HepG2 (cell line): Measurements from ENCODE around the gene CPT1A. TPM values are rescaled to one million over a fixed set of nuclear protein-coding genes. Genes with fewer than 3 reads are reported as not detected.
A peak's percentile ranks its signal among the peaks of the same experiment; 100 is the strongest.

Experiments used
- ARNT2 ChIP-seq: sonication (generic); formaldehyde crosslinking; IDR thresholded peaks from 2 replicates; pipeline ENCODE4 v1.8.0; 2022; ENCODE audit warnings: mild to moderate bottlenecking, low read depth, missing genetic modification reagents, moderate library complexity
- ARNTL ChIP-seq: sonication (generic); formaldehyde crosslinking; IDR thresholded peaks from 2 replicates; pipeline ENCODE4 v1.4.0; 2020; ENCODE audit warnings: mild to moderate bottlenecking, missing genetic modification reagents
- CBX5 ChIP-seq: sonication (generic); formaldehyde crosslinking; IDR thresholded peaks from 2 replicates; pipeline ENCODE4 v1.4.0; 2020; ENCODE audit warnings: missing genetic modification reagents, borderline replicate concordance
- CREM ChIP-seq, 2 experiments: sonication (generic) in 1 of 2; formaldehyde crosslinking in 1 of 2; IDR thresholded peaks; 2 replicates each; pipeline versions ENCODE4 v1.4.0 to v1.6.1; 2016 to 2020; ENCODE audit warnings: antibody characterized with exemption in 1 of 2, mild to moderate bottlenecking in 1 of 2, missing genetic modification reagents in 1 of 2
- ERF ChIP-seq: IDR thresholded peaks from 2 replicates; pipeline ENCODE4 v1.6.1; 2018; ENCODE audit warnings: missing biosample characterization, missing genetic modification reagents
- HDAC2 ChIP-seq: sonication (generic); formaldehyde crosslinking; IDR thresholded peaks from 2 replicates; pipeline ENCODE4 v1.4.0; 2020; ENCODE audit warnings: missing genetic modification reagents
- IRF2 ChIP-seq: IDR thresholded peaks from 2 replicates; pipeline ENCODE4 v1.6.1; 2018; ENCODE audit warnings: missing genetic modification reagents, missing compliant biosample characterization
- RBAK ChIP-seq: sonication (generic); formaldehyde crosslinking; IDR thresholded peaks from 2 replicates; pipeline ENCODE4 v1.5.1; 2020; ENCODE audit warnings: mild to moderate bottlenecking, missing genetic modification reagents
- SOX13 ChIP-seq, 3 experiments: fragments of 450-650 bp in 1 of 3; sonication (generic) in 1 of 3; formaldehyde crosslinking in 1 of 3; IDR thresholded peaks in 2 of 3; conservative IDR thresholded peaks in 1 of 3; 2 replicates each; pipeline versions ENCODE4 v1.5.0 to v1.6.1; 2016 to 2020; ENCODE audit warnings: antibody characterized with exemption in 1 of 3, mild to moderate bottlenecking in 1 of 3, missing compliant biosample characterization in 1 of 3, missing genetic modification reagents in 1 of 3, moderate library complexity in 1 of 3
- SP4 ChIP-seq: sonication (generic); formaldehyde crosslinking; IDR thresholded peaks from 2 replicates; pipeline ENCODE4 v1.8.1; 2023; ENCODE audit warnings: mild to moderate bottlenecking, missing genetic modification reagents
- TBL1XR1 ChIP-seq: fragments of 150-350 bp; IDR thresholded peaks from 2 replicates; pipeline ENCODE4 v1.6.1; 2014; ENCODE audit warnings: borderline replicate concordance, low read length; ENCODE audit not compliant: partially characterized antibody
- ZIK1 ChIP-seq: sonication (generic); formaldehyde crosslinking; IDR thresholded peaks from 2 replicates; pipeline ENCODE4 v1.5.0; 2020; ENCODE audit warnings: mild to moderate bottlenecking, low read depth, missing genetic modification reagents, borderline replicate concordance
- ZNF282 ChIP-seq: fragments of 450-650 bp; IDR thresholded peaks from 2 replicates; pipeline ENCODE4 v1.6.1; 2018; ENCODE audit not compliant: partially characterized antibody
- ZNF34 ChIP-seq: sonication (generic); formaldehyde crosslinking; IDR thresholded peaks from 2 replicates; pipeline ENCODE4 v1.4.0; 2020; ENCODE audit warnings: mild to moderate bottlenecking, missing genetic modification reagents, borderline replicate concordance
- ZNF501 ChIP-seq: sonication (generic); formaldehyde crosslinking; IDR thresholded peaks from 2 replicates; pipeline ENCODE4 v1.5.1; 2020; ENCODE audit warnings: mild to moderate bottlenecking, moderate library complexity, missing genetic modification reagents
- ZSCAN29 ChIP-seq: sonication (generic); formaldehyde crosslinking; conservative IDR thresholded peaks from 2 replicates; pipeline ENCODE4 v1.4.0; 2020; ENCODE audit warnings: mild to moderate bottlenecking, missing genetic modification reagents
- polyA plus RNA-seq, 8 experiments: library from polyadenylated mRNA; depleted of rRNA in 3 of 8; stranded (reverse) in 7 of 8; unstranded in 1 of 8; fragments of >200 nt; fragmentation: Illumina TruSeq in 4 of 8; extraction: Trizol in 4 of 8; gene quantifications; 2 replicates each; pipeline versions ENCODE4 v1.2.1 to v1.2.3, GENCODE V29; 2011 to 2016; ENCODE audit warnings: low read depth in 4 of 8, missing spikeins in 1 of 8, mixed read lengths in 1 of 8; ENCODE audit not compliant: insufficient read depth in 1 of 8
- total RNA-seq, 5 experiments: library from RNA; depleted of rRNA; stranded (reverse); fragments of >200 nt; fragmentation: Illumina TruSeq; extraction: Trizol; gene quantifications; 2 replicates each; pipeline ENCODE4 v1.2.3, GENCODE V29; 2016; ENCODE audit warnings: low read depth in 1 of 5
- TF ChIP-seq, protein P1 (sequence below): sonication (generic); formaldehyde crosslinking; IDR thresholded peaks from 2 replicates; pipeline ENCODE4 v1.5.0; 2020; ENCODE audit warnings: mild to moderate bottlenecking, missing genetic modification reagents
- TF ChIP-seq, protein P2 (sequence below): IDR thresholded peaks from 2 replicates; pipeline ENCODE4 v1.6.1; 2012; ENCODE audit warnings: inconsistent platforms
- TF ChIP-seq, protein P3 (sequence below): sonication (generic); formaldehyde crosslinking; IDR thresholded peaks from 2 replicates; pipeline ENCODE4 v1.9.0; 2022; ENCODE audit warnings: missing genetic modification reagents, mild to moderate bottlenecking, borderline replicate concordance
- TF ChIP-seq, protein P4 (sequence below): sonication (generic); formaldehyde crosslinking; IDR thresholded peaks from 2 replicates; pipeline ENCODE4 v1.4.0; 2020; ENCODE audit warnings: missing genetic modification reagents
- TF ChIP-seq, protein P5 (sequence below): fragments of 450-650 bp; IDR thresholded peaks from 2 replicates; pipeline ENCODE4 v1.6.1; 2017

CPT1A gene
- total and polyA plus RNA-seq, 2 of the 13 experiments (the other 11 are each of a cell fraction or from before 2014, with no cell fraction given): 7.0 to 7.1 TPM

DNA sequence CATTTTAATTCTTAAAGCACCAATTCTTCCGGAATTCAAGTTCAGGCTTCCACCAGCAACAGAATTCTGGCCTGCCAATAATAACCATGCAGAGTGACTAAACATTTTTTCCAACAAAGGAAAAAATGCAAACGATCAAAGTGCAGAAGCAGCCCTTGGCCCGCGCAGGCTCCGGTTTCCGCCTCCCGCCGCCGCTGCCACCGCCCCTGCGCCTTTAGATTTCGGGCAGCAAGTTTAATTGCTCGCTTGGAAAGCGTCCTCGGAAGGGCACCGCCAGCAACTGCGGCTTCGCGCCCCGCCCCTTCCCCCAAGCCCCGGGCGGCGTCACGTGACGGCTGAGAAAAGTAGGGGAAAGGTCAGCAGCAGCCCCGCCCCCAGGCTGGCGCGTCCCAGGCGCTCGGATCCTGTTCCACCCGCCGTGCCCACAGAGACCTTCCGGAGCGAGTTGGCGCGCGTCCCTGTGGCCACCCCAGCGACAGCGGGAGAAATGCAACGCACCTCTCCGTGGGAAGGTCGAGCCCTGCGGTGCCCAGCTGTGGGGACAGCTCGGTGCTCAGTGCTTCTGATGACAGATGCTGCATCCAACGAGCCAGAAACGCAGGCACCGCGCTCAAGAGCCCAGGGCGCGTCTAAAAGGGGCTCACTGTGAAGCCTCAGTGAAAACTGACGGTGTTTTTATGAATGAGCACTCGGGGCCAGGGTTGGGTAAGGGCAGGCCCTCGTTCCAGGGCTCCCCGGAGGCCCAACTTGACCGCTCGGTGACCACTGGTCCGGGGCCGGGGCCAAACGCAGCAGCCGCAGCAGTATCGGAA is 2.5 kb downstream of the CPT1A start (continued):
- TF ChIP-seq, protein P1, sequence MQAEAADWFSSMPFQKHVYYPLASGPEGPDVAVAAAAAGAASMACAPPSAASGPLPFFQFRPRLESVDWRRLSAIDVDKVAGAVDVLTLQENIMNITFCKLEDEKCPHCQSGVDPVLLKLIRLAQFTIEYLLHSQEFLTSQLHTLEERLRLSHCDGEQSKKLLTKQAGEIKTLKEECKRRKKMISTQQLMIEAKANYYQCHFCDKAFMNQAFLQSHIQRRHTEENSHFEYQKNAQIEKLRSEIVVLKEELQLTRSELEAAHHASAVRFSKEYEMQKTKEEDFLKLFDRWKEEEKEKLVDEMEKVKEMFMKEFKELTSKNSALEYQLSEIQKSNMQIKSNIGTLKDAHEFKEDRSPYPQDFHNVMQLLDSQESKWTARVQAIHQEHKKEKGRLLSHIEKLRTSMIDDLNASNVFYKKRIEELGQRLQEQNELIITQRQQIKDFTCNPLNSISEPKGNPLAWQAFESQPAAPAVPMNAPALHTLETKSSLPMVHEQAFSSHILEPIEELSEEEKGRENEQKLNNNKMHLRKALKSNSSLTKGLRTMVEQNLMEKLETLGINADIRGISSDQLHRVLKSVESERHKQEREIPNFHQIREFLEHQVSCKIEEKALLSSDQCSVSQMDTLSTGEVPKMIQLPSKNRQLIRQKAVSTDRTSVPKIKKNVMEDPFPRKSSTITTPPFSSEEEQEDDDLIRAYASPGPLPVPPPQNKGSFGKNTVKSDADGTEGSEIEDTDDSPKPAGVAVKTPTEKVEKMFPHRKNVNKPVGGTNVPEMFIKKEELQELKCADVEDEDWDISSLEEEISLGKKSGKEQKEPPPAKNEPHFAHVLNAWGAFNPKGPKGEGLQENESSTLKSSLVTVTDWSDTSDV (CRISPR knock-in tag): 0 out of 2 replicates have a peak, but pooled peaks have one; percentile 63
- TF ChIP-seq, protein P2, sequence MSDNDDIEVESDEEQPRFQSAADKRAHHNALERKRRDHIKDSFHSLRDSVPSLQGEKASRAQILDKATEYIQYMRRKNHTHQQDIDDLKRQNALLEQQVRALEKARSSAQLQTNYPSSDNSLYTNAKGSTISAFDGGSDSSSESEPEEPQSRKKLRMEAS: peak; percentile 64
- TF ChIP-seq IRF2 (CRISPR knock-in tag): peak; percentile 42; the same call in 1 of the 2 replicates
- TF ChIP-seq ZIK1 (CRISPR knock-in tag): 0 out of 2 replicates have a peak, but pooled peaks have one; percentile 41
- TF ChIP-seq, protein P3, sequence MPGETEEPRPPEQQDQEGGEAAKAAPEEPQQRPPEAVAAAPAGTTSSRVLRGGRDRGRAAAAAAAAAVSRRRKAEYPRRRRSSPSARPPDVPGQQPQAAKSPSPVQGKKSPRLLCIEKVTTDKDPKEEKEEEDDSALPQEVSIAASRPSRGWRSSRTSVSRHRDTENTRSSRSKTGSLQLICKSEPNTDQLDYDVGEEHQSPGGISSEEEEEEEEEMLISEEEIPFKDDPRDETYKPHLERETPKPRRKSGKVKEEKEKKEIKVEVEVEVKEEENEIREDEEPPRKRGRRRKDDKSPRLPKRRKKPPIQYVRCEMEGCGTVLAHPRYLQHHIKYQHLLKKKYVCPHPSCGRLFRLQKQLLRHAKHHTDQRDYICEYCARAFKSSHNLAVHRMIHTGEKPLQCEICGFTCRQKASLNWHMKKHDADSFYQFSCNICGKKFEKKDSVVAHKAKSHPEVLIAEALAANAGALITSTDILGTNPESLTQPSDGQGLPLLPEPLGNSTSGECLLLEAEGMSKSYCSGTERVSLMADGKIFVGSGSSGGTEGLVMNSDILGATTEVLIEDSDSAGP (CRISPR knock-in tag): peak; percentile 72; the same call in 1 of the 2 replicates
- TF ChIP-seq ZNF501 (CRISPR knock-in tag): peak; percentile 61; the same call in 1 of the 2 replicates
- peak; percentile 54; the same call in 1 of the 2 replicates for TF ChIP-seq SP4 (CRISPR knock-in tag)
- peak; percentile 55; the same call in 1 of the 2 replicates for TF ChIP-seq HDAC2 (CRISPR knock-in tag)
- 0 out of 2 replicates have a peak, but pooled peaks have one; percentile 40 for TF ChIP-seq ZNF34 (CRISPR knock-in tag)
- no peak for TF ChIP-seq ARNTL (CRISPR knock-in tag)
- peak; percentile 24; the same call in 1 of the 2 replicates for TF ChIP-seq ERF
- TF ChIP-seq TBL1XR1: peak; percentile 88
- TF ChIP-seq ZSCAN29 (CRISPR knock-in tag): 0 out of 2 replicates have a peak, but pooled peaks have one; percentile 36
- no peak; the same call in 1 of the 2 replicates for TF ChIP-seq SOX13 (IDR thresholded peaks at IDR 0.05)
- TF ChIP-seq SOX13 (CRISPR knock-in tag; conservative IDR thresholded peaks at IDR 0.05 in 1 of 2, IDR thresholded peaks at IDR 0.05 in 1 of 2): peak in 1 of 2 experiments; percentile 69; a peak in 2 of 4 replicates
- TF ChIP-seq, protein P4, sequence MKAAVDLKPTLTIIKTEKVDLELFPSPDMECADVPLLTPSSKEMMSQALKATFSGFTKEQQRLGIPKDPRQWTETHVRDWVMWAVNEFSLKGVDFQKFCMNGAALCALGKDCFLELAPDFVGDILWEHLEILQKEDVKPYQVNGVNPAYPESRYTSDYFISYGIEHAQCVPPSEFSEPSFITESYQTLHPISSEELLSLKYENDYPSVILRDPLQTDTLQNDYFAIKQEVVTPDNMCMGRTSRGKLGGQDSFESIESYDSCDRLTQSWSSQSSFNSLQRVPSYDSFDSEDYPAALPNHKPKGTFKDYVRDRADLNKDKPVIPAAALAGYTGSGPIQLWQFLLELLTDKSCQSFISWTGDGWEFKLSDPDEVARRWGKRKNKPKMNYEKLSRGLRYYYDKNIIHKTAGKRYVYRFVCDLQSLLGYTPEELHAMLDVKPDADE (CRISPR knock-in tag): no peak
- peak; percentile 53; the same call in 1 of the 2 replicates for TF ChIP-seq ARNT2 (CRISPR knock-in tag)
- TF ChIP-seq ZNF282: no peak
- TF ChIP-seq CREM (IDR thresholded peaks at IDR 0.05): 0 out of 2 replicates have a peak, but pooled peaks have one; percentile 20
- no peak for TF ChIP-seq CREM (CRISPR knock-in tag; IDR thresholded peaks at IDR 0.05)
- TF ChIP-seq, protein P5, sequence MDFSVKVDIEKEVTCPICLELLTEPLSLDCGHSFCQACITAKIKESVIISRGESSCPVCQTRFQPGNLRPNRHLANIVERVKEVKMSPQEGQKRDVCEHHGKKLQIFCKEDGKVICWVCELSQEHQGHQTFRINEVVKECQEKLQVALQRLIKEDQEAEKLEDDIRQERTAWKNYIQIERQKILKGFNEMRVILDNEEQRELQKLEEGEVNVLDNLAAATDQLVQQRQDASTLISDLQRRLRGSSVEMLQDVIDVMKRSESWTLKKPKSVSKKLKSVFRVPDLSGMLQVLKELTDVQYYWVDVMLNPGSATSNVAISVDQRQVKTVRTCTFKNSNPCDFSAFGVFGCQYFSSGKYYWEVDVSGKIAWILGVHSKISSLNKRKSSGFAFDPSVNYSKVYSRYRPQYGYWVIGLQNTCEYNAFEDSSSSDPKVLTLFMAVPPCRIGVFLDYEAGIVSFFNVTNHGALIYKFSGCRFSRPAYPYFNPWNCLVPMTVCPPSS: no peak
- TF ChIP-seq RBAK (CRISPR knock-in tag): no peak
- TF ChIP-seq CBX5 (CRISPR knock-in tag): no peak
